ENCODE measurements around the gene KIAA1217. TPM values are rescaled to one million over a fixed set of nuclear protein-coding genes. Genes with fewer than 3 reads are reported as not detected.

KIAA1217 gene
- total RNA-seq, 1 experiment from 2014 or later: 48.3 TPM

DNA sequence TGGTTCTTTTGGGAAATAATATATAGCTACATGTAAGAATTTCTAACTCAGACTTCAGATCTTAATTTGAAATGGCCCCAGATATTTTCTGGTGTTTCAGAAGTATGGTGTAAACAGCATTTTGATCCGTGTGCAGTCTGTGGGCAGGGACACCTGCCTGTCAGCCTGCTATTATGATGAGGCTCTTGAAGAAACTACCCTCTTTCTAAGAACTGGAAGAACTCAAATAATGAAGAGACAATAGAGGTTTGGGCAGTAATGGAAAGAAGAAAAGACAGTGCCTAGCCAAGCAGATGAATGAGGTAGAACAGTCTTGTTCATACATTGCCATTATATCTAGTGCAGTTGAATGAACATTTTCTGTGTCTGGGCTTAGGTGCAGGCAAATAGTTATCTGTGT lies 258.2 kb downstream of the KIAA1217 start:
- intact Hi-C loops (cut with micrococcal nuclease): loop anchor here (1.0 to 5.0 kb wide), 3 partner anchors 36 to 210 kb away; no protein-coding TSS in a partner anchor
- DNase-seq (ENCODE audit: unreplicated experiment): peak; percentile 6
- Mint-ChIP-seq H3K27ac (ENCODE audit: low read depth, unreplicated experiment) (peak overlapping the region; percentile 90), H3K4me1 (ENCODE audit: insufficient read depth, unreplicated experiment) (peaks cover 48% of the 10 kb centered on the region), H3K27me3 (ENCODE audit: insufficient read depth, unreplicated experiment) (no peaks in the 10 kb centered on the region), H3K36me3 (ENCODE audit: insufficient read depth, unreplicated experiment) (peaks cover 34% of the 10 kb centered on the region), H3K4me3 (ENCODE audit: unreplicated experiment) (peak overlapping the region; percentile 76), H3K9me3 (ENCODE audit: unreplicated experiment) (no peaks in the 10 kb centered on the region)
- POLR2A ChIA-PET: interaction anchor here (0.6 to 7.6 kb wide), 28 partner anchors 11 to 1026 kb away, joined by 3 to 230 read pairs (median 5); no protein-coding TSS in a partner anchor
- TF ChIP-seq, protein P1, sequence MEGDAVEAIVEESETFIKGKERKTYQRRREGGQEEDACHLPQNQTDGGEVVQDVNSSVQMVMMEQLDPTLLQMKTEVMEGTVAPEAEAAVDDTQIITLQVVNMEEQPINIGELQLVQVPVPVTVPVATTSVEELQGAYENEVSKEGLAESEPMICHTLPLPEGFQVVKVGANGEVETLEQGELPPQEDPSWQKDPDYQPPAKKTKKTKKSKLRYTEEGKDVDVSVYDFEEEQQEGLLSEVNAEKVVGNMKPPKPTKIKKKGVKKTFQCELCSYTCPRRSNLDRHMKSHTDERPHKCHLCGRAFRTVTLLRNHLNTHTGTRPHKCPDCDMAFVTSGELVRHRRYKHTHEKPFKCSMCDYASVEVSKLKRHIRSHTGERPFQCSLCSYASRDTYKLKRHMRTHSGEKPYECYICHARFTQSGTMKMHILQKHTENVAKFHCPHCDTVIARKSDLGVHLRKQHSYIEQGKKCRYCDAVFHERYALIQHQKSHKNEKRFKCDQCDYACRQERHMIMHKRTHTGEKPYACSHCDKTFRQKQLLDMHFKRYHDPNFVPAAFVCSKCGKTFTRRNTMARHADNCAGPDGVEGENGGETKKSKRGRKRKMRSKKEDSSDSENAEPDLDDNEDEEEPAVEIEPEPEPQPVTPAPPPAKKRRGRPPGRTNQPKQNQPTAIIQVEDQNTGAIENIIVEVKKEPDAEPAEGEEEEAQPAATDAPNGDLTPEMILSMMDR (IDR thresholded peaks at IDR 0.05; ENCODE audit: unreplicated experiment): no peak
- no TSS peak for BruUV-seq (replicated peaks)
- CTCF ChIA-PET: interaction anchor here (0.6 to 1.6 kb wide), 7 partner anchors 12 to 536 kb away, joined by 3 to 5 read pairs (median 4); no protein-coding TSS in a partner anchor

GRCh38 chr10:24467605-24468004 lies 258.7 kb downstream of the KIAA1217 start:
- DNase-seq (ENCODE audit: unreplicated experiment): no peak
- intact Hi-C loops (cut with micrococcal nuclease): loop anchor here (1.0 to 5.0 kb wide), 3 partner anchors 36 to 210 kb away; no protein-coding TSS in a partner anchor
- H3K9me3 Mint-ChIP-seq (ENCODE audit: unreplicated experiment): peaks cover 2% of the 10 kb centered on the region
- no TSS peak for BruUV-seq (replicated peaks)
- peaks cover 35% of the 10 kb centered on the region for H3K36me3 Mint-ChIP-seq (ENCODE audit: insufficient read depth, unreplicated experiment)
- CTCF ChIA-PET: interaction anchor here (0.6 to 1.6 kb wide), 4 partner anchors 12 to 473 kb away, joined by 3 to 5 read pairs (median 4); no protein-coding TSS in a partner anchor
- TF ChIP-seq, protein P1 (IDR thresholded peaks at IDR 0.05; ENCODE audit: unreplicated experiment): no peak
- no peaks in the 10 kb centered on the region for H3K27me3 Mint-ChIP-seq (ENCODE audit: insufficient read depth, unreplicated experiment)
- H3K27ac Mint-ChIP-seq (ENCODE audit: low read depth, unreplicated experiment): peak overlapping the region; percentile 90
- H3K4me3 Mint-ChIP-seq (ENCODE audit: unreplicated experiment): peak overlapping the region; percentile 76
- peaks cover 46% of the 10 kb centered on the region for H3K4me1 Mint-ChIP-seq (ENCODE audit: insufficient read depth, unreplicated experiment)
- POLR2A ChIA-PET: interaction anchor here (0.6 to 7.6 kb wide), 23 partner anchors 12 to 473 kb away, joined by 3 to 230 read pairs (median 8); no protein-coding TSS in a partner anchor

DNA sequence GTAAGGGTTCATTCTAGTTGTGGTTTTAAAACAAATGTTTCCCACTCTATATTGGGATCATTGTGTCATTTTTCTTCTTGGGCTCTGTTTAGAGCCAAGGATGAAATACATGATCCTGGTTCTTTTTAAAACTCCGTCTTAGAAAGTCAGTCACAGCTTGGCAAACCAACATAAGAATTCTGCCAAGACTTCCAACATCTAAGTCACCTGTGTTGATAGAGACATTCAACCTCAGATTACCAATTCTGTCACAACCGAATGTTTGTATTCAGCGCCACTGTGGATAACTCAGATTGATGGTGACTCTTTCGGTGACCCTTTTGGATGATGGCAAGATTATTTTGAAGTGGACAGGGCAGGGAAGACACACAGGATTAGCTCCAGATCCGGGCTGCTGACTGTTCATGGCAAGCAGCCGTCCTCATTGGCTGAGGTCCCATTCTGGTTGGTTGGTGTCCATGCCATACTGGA lies 259.4 kb downstream of the KIAA1217 start:
- ChIA-PET POLR2A (interaction anchor here (0.5 to 7.6 kb wide), 16 partner anchors 12 to 593 kb away, joined by 3 to 230 read pairs (median 9); no protein-coding TSS in a partner anchor), CTCF (interaction anchor here (0.9 to 1.6 kb wide), 2 partner anchors 50 to 51 kb away, joined by 4 to 5 read pairs; no protein-coding TSS in a partner anchor)
- peaks cover 36% of the 10 kb centered on the region for H3K36me3 Mint-ChIP-seq (ENCODE audit: insufficient read depth, unreplicated experiment)
- peaks cover 8% of the 10 kb centered on the region for H3K9me3 Mint-ChIP-seq (ENCODE audit: unreplicated experiment)
- peak; percentile 49 for DNase-seq (ENCODE audit: unreplicated experiment)
- peaks cover 44% of the 10 kb centered on the region for H3K4me1 Mint-ChIP-seq (ENCODE audit: insufficient read depth, unreplicated experiment)
- H3K4me3 Mint-ChIP-seq (ENCODE audit: unreplicated experiment): peak overlapping the region; percentile 76
- H3K27me3 Mint-ChIP-seq (ENCODE audit: insufficient read depth, unreplicated experiment): no peaks in the 10 kb centered on the region
- H3K27ac Mint-ChIP-seq (ENCODE audit: low read depth, unreplicated experiment): peak overlapping the region; percentile 90
- no TSS peak for BruUV-seq (replicated peaks)
- intact Hi-C loops (cut with micrococcal nuclease): loop anchor here (5.0 kb wide), 2 partner anchors 106 to 211 kb away; no protein-coding TSS in a partner anchor
- TF ChIP-seq, protein P1 (IDR thresholded peaks at IDR 0.05; ENCODE audit: unreplicated experiment): no peak

DNA sequence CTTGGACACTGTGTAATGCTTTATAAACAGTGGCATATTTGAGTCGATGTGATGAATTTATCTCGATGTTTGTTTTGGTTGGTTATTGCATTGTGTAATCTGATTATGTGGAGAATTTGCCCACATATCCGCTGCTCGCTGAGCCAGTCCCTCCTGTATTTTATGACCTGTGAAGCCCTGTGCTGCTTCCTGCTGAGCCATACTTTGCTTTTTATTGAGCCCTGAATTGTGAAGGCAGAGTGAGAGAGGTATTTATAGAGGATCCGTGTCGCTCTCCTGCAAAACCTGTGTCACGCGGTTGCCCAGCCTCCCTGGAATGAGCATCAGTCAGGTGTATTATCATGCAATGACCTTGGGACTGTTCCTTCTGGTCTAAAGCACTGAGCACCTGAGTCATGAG lies 261.1 kb downstream of the KIAA1217 start:
- intact Hi-C loops (cut with micrococcal nuclease): loop anchor here (5.0 kb wide), 2 partner anchors 108 to 213 kb away; no protein-coding TSS in a partner anchor
- POLR2A ChIA-PET: interaction anchor here (6.3 kb wide), 1 partner anchor 10 kb away, joined by 230 read pairs; no protein-coding TSS in a partner anchor

More for the DNA sequence above, 261.1 kb downstream of the KIAA1217 start:
- CTCF ChIA-PET: no interaction called here
- DNase-seq (ENCODE audit: unreplicated experiment): no peak
- BruUV-seq (replicated peaks): no TSS peak
- Mint-ChIP-seq H3K27ac (ENCODE audit: low read depth, unreplicated experiment) (no peak overlapping the region), H3K4me1 (ENCODE audit: insufficient read depth, unreplicated experiment) (peaks cover 27% of the 10 kb centered on the region), H3K36me3 (ENCODE audit: insufficient read depth, unreplicated experiment) (peaks cover 50% of the 10 kb centered on the region), H3K4me3 (ENCODE audit: unreplicated experiment) (no peak overlapping the region), H3K27me3 (ENCODE audit: insufficient read depth, unreplicated experiment) (no peaks in the 10 kb centered on the region), H3K9me3 (ENCODE audit: unreplicated experiment) (peaks cover 8% of the 10 kb centered on the region)
- TF ChIP-seq, protein P1 (IDR thresholded peaks at IDR 0.05; ENCODE audit: unreplicated experiment): no peak
